K562 (cell line): ENCODE measurements around the gene CLDN7. TPM values are rescaled to one million over a fixed set of nuclear protein-coding genes. Genes with fewer than 3 reads are reported as not detected.

Experiments
- ATAC-seq: fragments of 200-7000 bp; cut with Tn5 transposase; 3 replicates; pipeline ENCODE4 v1.9.1; 2020; ENCODE audit warnings: moderate library complexity
- BruUV-seq: library from RNA; stranded (reverse); fragments of 400-500 nt; replicated peaks from 2 replicates; lab custom pipeline; 2021; lab: Mats Ljungman, UMichigan
- CTCF ChIA-PET: fragments of 300-600 bp; formaldehyde crosslinking; extraction: SDS; loops from one replicate; lab custom pipeline; 2021; ENCODE audit warnings: low intra/inter-chr PET ratio; lab: Yijun Ruan, JAX
- POLR2A ChIA-PET: fragments of 300-600, 350-650 bp; sonication (Branson Sonifier 250); formaldehyde crosslinking; extraction: SDS; loops from one replicate; lab custom pipeline; 2021; ENCODE audit warnings: antibody characterized with exemption, inconsistent platforms; lab: Yijun Ruan, JAX
- DNase-seq, 4 experiments: peaks; one replicate each; pipeline versions ENCODE4 v3.0.0 to v3.0.0-alpha.2; 2011 to 2018; ENCODE audit warnings: low spot score in 3 of 4, mixed read lengths in 3 of 4; ENCODE audit errors: extremely low read depth in 1 of 4
- FAIRE-seq: peaks from 2 replicates; lab custom pipeline; 2011; peaks lifted over from hg19 to GRCh38; lab: Jason Lieb, UNC
- H2AFZ ChIP-seq: 2 replicates; pipeline ENCODE4 v1.6.0; 2011; ENCODE audit warnings: low read depth, low read length, control low read depth, inconsistent platforms
- H3K27ac ChIP-seq: fragments of 200-600 bp; 3 replicates; pipeline ENCODE4 v1.8.0; 2011; ENCODE audit warnings: low read depth, mild to moderate bottlenecking, control low read depth, inconsistent platforms, low read length, moderate library complexity, mixed read lengths; ENCODE audit errors: extremely low read depth
- H3K27me3 ChIP-seq, 2 experiments: fragments of 300-600 bp in 1 of 2; 2 replicates in 1 of 2; 3 replicates in 1 of 2; pipeline versions ENCODE4 v1.6.0 to v1.8.0; 2011; ENCODE audit warnings: inconsistent platforms in 2 of 2, low read length in 2 of 2, mild to moderate bottlenecking in 1 of 2, mixed read lengths in 1 of 2, moderate library complexity in 1 of 2; ENCODE audit not compliant: control insufficient read depth in 2 of 2, insufficient read depth in 2 of 2
- H3K36me3 ChIP-seq: fragments of 300-600 bp; 3 replicates; pipeline ENCODE4 v1.8.0; 2011; ENCODE audit warnings: mild to moderate bottlenecking, low read length, inconsistent platforms; ENCODE audit not compliant: control insufficient read depth, insufficient read depth
- H3K4me1 ChIP-seq, 2 experiments: fragments of 200-600 bp in 1 of 2; replicated peaks in 1 of 2; 2 replicates in 1 of 2; 3 replicates in 1 of 2; pipeline versions ENCODE4 v1.5.1 to v1.8.0; 2011; ENCODE audit warnings: inconsistent platforms in 2 of 2, low read length in 2 of 2, mild to moderate bottlenecking in 1 of 2, mixed read lengths in 1 of 2, moderate library complexity in 1 of 2; ENCODE audit not compliant: control insufficient read depth in 2 of 2, insufficient read depth in 2 of 2
- H3K4me2 ChIP-seq: 2 replicates; pipeline ENCODE4 v1.6.1; 2011; ENCODE audit warnings: low read length, control low read depth, inconsistent platforms, mixed read lengths; ENCODE audit not compliant: insufficient read depth
- H3K4me3 ChIP-seq: fragments of 200-600 bp; sonication (generic), shearing (Covaris generic); 2 replicates; pipeline ENCODE4 v1.5.1; 2016; ENCODE audit warnings: control low read depth, inconsistent platforms
- H3K79me2 ChIP-seq: fragments of 200-600 bp; 3 replicates; pipeline ENCODE4 v1.8.0; 2011; ENCODE audit warnings: low read length, inconsistent platforms; ENCODE audit not compliant: control insufficient read depth, insufficient read depth
- H3K9ac ChIP-seq, 2 experiments: 2 replicates each; pipeline versions ENCODE4 v1.6.0 to v1.6.1; 2011; ENCODE audit warnings: low read depth in 2 of 2, low read length in 2 of 2, control low read depth in 1 of 2, inconsistent platforms in 1 of 2, mild to moderate bottlenecking in 1 of 2, mixed read lengths in 1 of 2; ENCODE audit not compliant: insufficient read depth in 1 of 2
- H3K9me1 ChIP-seq: one replicate; pipeline ENCODE4 v1.6.0; 2011; ENCODE audit warnings: inconsistent platforms, mild to moderate bottlenecking, low read length, moderate library complexity; ENCODE audit not compliant: control insufficient read depth, insufficient read depth
- H3K9me3 ChIP-seq: replicated peaks from 2 replicates; pipeline ENCODE4 v1.5.1; 2011; ENCODE audit warnings: low read depth, low read length, inconsistent platforms; ENCODE audit not compliant: control insufficient read depth, insufficient read depth
- H4K20me1 ChIP-seq: replicated peaks from 2 replicates; pipeline ENCODE4 v1.6.1; 2011; ENCODE audit warnings: low read length, inconsistent platforms, mixed read lengths; ENCODE audit not compliant: control insufficient read depth, insufficient read depth
- ASH1L ChIP-seq: fragments of 450-650 bp; IDR thresholded peaks from 2 replicates; pipeline ENCODE4 v1.6.1; 2018; ENCODE audit warnings: borderline replicate concordance, mild to moderate bottlenecking, low read depth; ENCODE audit not compliant: partially characterized antibody
- CBFB ChIP-seq: sonication (generic); formaldehyde crosslinking; IDR thresholded peaks from 2 replicates; pipeline ENCODE4 v1.4.0; 2020; ENCODE audit warnings: mild to moderate bottlenecking, missing genetic modification reagents
- MED1 ChIP-seq: sonication (generic); formaldehyde crosslinking; IDR thresholded peaks from 2 replicates; pipeline ENCODE4 v1.8.1; 2023; ENCODE audit warnings: missing genetic modification reagents, borderline replicate concordance
- MYNN ChIP-seq, 2 experiments: sonication (generic); formaldehyde crosslinking in 1 of 2; IDR thresholded peaks; 2 replicates each; pipeline versions ENCODE4 v1.5.0 to v1.6.1; 2016 to 2020; ENCODE audit warnings: antibody characterized with exemption in 1 of 2, missing genetic modification reagents in 1 of 2
- NR2F6 ChIP-seq: fragments of 450-650 bp; formaldehyde crosslinking; IDR thresholded peaks from 2 replicates; pipeline ENCODE4 v1.4.0; 2020; ENCODE audit warnings: mild to moderate bottlenecking
- NUFIP1 ChIP-seq: fragments of 450-650 bp; IDR thresholded peaks from 2 replicates; pipeline ENCODE4 v1.6.1; 2018; ENCODE audit not compliant: partially characterized antibody
- PTTG1 ChIP-seq: fragments of 450-650 bp; IDR thresholded peaks from 2 replicates; pipeline ENCODE4 v1.6.1; 2016; ENCODE audit warnings: low read depth, mild to moderate bottlenecking, missing genetic modification characterization, missing compliant biosample characterization
- SNRNP70 ChIP-seq: fragments of 200-400 bp; formaldehyde crosslinking; optimal IDR thresholded peaks from 2 replicates; pipeline ENCODE3; 2017; ENCODE audit warnings: low read depth, low read length
- STAT5A ChIP-seq: IDR thresholded peaks from 2 replicates; pipeline ENCODE4 v1.6.1; 2012; ENCODE audit warnings: low read length, inconsistent platforms, borderline replicate concordance
- TAF15 ChIP-seq: fragments of 200-400 bp; formaldehyde crosslinking; IDR thresholded peaks from 2 replicates; pipeline ENCODE4 v1.6.1; 2017; ENCODE audit warnings: mild to moderate bottlenecking, low read depth, low read length, moderate library complexity
- ZNF57 ChIP-seq: fragments of 450-650 bp; formaldehyde crosslinking; IDR thresholded peaks from 2 replicates; pipeline ENCODE4 v1.4.0; 2020; ENCODE audit warnings: mild to moderate bottlenecking, moderate library complexity
- WGBS: fragments of 100-300 bp; shearing (Covaris generic); methylation state at CpG from one replicate; pipeline ENCODE4 v1.1.6; 2016; ENCODE audit warnings: low coverage, mixed read lengths; ENCODE audit not compliant: insufficient coverage; ENCODE audit errors: missing lambda C conversion rate; 5-methylcytosine and 5-hydroxymethylcytosine counted together
- in situ Hi-C: fragments of 300-500 bp; cut with MboI; formaldehyde crosslinking; loops from 4 replicates; pipeline ENCODE4 v1.15.0; 2018; ENCODE audit warnings: inconsistent platforms, mixed read lengths
- intact Hi-C: fragments of 100-400 bp; cut with micrococcal nuclease; formaldehyde crosslinking; loops from 2 replicates; pipeline ENCODE4 v1.14.2; 2022
- polyA plus RNA-seq, 8 experiments: library from polyadenylated mRNA; depleted of rRNA in 4 of 8; stranded (reverse) in 5 of 8; unstranded in 3 of 8; fragments of >200 nt; fragmentation: Nextera tagmentation in 2 of 8; fragmentation: Illumina TruSeq in 1 of 8; extraction: Ambion mirVana in 2 of 8; extraction: Trizol in 1 of 8; gene quantifications; 2 replicates each; pipeline versions ENCODE4 v1.2.1 to v1.2.3, GENCODE V29; 2011 to 2014; ENCODE audit warnings: inconsistent platforms in 1 of 8, missing spikeins in 1 of 8
- total RNA-seq, 7 experiments: library from RNA; depleted of rRNA in 6 of 7; stranded (reverse); fragments of >200 nt in 6 of 7; fragmentation: Illumina TruSeq in 2 of 7; extraction: Trizol in 2 of 7; gene quantifications; 2 replicates each; pipeline versions ENCODE4 v1.2.1 to v1.2.3, GENCODE V29; 2011 to 2021; ENCODE audit warnings: low replicate concordance in 1 of 7

The CLDN7 gene
- total and polyA plus RNA-seq, 9 of the 15 experiments (the other 6 are each of a cell fraction or from before 2014, with no cell fraction given), result 2.2 to 14.5 (median 7.6) TPM

DNA sequence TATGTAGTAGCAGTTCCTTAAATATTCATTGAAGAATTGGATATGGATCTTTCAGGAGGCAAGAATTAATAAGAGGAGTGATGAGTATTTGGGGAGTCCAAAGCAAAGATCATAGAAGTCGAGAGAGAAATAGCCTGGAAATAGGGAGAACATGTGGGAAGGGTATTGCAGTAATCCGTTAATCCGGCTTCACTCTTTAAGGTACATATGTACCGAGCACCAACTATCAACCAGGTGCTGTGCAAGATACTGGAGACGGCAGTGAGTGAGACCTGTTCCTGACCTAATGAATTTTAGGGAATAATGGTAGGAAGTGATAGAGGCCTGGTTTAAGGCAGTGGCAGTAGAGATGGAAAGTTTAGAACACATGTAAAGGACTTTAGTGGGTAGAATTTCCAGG, 9.2 kb downstream of the CLDN7 start:
- Histone ChIP-seq H3K4me2 (peak overlapping the region; percentile 98), H3K27ac (peak overlapping the region; percentile 96), H3K9me1 (no peaks in the 10 kb centered on the region), H3K4me3 (peak overlapping the region; percentile 95), H3K36me3 (peaks cover 51% of the 10 kb centered on the region; the same call in 2 of the 3 replicates), H4K20me1 (no peaks in the 10 kb centered on the region), H3K4me1 (peaks cover 13 to 19% of the 10 kb centered on the region in 2 experiments; a peak in 4 of 5 replicates), H3K79me2 (peaks cover 51% of the 10 kb centered on the region), H3K9ac (peak overlapping the region; percentile 94 to 98; a peak in 3 of 4 replicates), H2AFZ (no peak overlapping the region; the same call in 1 of the 2 replicates), H3K9me3 (no peaks in the 10 kb centered on the region), H3K27me3 (no peaks in the 10 kb centered on the region)
- no peak for FAIRE-seq
- in situ Hi-C loops, result no loop called here
- intact Hi-C loops, result loop anchor here (2.0 kb wide), 1 partner anchor 14 kb away; the partner anchor contains the start of gene PHF23
- no TSS peak for BruUV-seq
- no peak for ATAC-seq
- CTCF ChIA-PET, result no interaction called here
- no peak for DNase-seq
- WGBS, result 0% methylated on average over 4 of the region's 5 CpGs
- TF ChIP-seq PTTG1 (no peak), STAT5A (no peak), ZNF57 (no peak), TAF15 (no peak), MYNN (IDR thresholded peaks at IDR 0.05) (no peak), MYNN (CRISPR knock-in tag; IDR thresholded peaks at IDR 0.05) (no peak), CBFB (CRISPR knock-in tag) (no peak), SNRNP70 (no peak), NR2F6 (no peak), MED1 (CRISPR knock-in tag) (no peak), ASH1L (no peak), NUFIP1 (no peak)
- POLR2A ChIA-PET, result no interaction called here
